NT2/D1 (cell line): Measurements from ENCODE around the gene PRKN.

Experiments
- DNase-seq: peaks from one replicate; pipeline ENCODE4 v3.0.0-alpha.2; 2011; ENCODE audit warnings: low read depth, low spot score
- H3K27me3 ChIP-seq: 2 replicates; pipeline ENCODE4 v1.6.0; 2011; ENCODE audit warnings: mild to moderate bottlenecking; ENCODE audit not compliant: insufficient read length, insufficient read depth
- H3K36me3 ChIP-seq: 2 replicates; pipeline ENCODE4 v1.6.1; 2011; ENCODE audit warnings: mild to moderate bottlenecking, low read length, mixed read lengths; ENCODE audit not compliant: insufficient read depth, insufficient read length
- H3K4me1 ChIP-seq: 2 replicates; pipeline ENCODE4 v1.5.1; 2011; ENCODE audit not compliant: insufficient read depth, insufficient read length
- H3K4me3 ChIP-seq: 2 replicates; pipeline ENCODE4 v1.5.1; 2011; ENCODE audit warnings: low read depth; ENCODE audit not compliant: insufficient read length
- H3K9ac ChIP-seq: 2 replicates; pipeline ENCODE4 v1.6.0; 2011; ENCODE audit warnings: low read depth; ENCODE audit not compliant: insufficient read length
- H3K9me3 ChIP-seq: 2 replicates; pipeline ENCODE4 v1.5.1; 2011; ENCODE audit warnings: mild to moderate bottlenecking, low read length; ENCODE audit not compliant: insufficient read depth
- SUZ12 ChIP-seq: IDR thresholded peaks from 2 replicates; pipeline ENCODE4 v1.6.1; 2011; ENCODE audit not compliant: insufficient read length, insufficient read depth; ENCODE audit errors: extremely low read depth
- YY1 ChIP-seq: IDR thresholded peaks from 2 replicates; pipeline ENCODE4 v1.6.1; 2011; ENCODE audit not compliant: insufficient read length, insufficient read depth
- ZNF274 ChIP-seq: IDR thresholded peaks from 2 replicates; pipeline ENCODE4 v1.6.1; 2011; ENCODE audit warnings: mild to moderate bottlenecking, low read depth, low read length

The PRKN gene

GRCh38 chr6:161578478-161578877, 1149.1 kb downstream of the PRKN start:
- DNase-seq, result no peak
- Histone ChIP-seq H3K4me1 (no peaks in the 10 kb centered on the region), H3K9me3 (no peaks in the 10 kb centered on the region), H3K9ac (no peak overlapping the region), H3K27me3 (no peaks in the 10 kb centered on the region), H3K36me3 (no peaks in the 10 kb centered on the region), H3K4me3 (no peak overlapping the region)
- TF ChIP-seq YY1 (no peak), SUZ12 (no peak), ZNF274 (no peak)

DNA sequence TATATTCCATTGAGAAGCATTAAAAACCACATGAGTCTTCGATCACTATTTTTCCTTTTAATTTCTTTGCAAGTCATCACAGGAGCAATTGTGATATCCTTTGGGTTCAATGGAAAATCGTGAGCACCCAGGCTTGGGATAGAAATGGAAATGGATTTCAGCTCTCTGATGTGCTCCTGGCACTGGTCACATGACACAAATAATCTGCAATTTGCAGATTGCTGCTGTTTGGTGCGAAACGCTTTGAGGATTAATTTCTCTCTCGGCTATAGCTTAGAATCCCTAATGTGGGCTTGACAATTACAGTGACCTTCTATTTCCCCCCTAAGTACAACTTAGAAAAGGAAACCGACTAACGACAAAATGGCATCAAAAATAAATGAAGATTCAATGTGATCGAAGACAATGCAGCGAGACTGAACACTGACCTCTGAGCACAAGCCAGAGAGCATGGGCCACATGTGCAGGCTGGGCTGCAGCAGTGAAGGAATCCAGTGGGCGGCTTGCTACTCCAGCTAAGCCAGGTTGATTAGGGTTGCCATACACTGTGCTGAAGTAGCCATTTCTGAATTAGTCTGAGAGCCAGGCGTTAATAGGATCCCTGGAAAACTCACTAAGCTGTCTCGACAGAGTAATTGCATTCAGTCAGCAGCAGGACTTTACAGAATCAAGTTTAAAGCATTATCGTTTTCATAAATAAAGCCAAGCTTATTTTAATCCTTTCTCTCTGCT, 1151.9 kb downstream of the PRKN start:
- no peak for DNase-seq
- Histone ChIP-seq H3K27me3 (no peaks in the 10 kb centered on the region), H3K9ac (no peak overlapping the region), H3K4me1 (no peaks in the 10 kb centered on the region), H3K4me3 (no peak overlapping the region), H3K36me3 (no peaks in the 10 kb centered on the region), H3K9me3 (no peaks in the 10 kb centered on the region)
- no peak for TF ChIP-seq YY1

DNA sequence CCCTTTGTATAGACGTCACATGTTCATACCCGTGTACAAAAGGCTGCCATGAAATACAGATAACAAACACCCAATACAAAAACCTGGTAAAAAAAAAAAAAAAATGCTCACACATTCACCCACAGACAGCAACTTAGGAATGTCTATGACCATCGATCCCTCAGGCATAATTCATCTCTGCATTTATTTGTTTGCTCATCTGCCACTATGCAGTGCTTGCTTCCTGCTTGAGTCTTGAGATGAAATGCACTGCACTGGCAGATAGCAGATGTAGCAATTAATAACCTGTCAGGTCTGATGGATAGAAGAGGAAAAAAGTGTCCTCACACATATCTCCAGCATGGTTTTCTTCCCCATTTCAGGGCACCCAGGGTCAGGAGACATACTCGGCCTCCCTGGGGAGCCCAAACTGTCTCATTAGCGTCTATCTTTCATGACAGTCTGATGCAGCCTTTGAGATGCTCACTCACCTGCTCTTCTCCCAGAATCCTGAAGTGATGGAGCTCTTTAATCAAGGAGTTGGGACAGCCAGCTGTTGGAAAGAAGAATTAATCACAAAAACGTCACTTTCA, 1158.6 kb downstream of the PRKN start:
- Histone ChIP-seq H3K4me1 (no peaks in the 10 kb centered on the region), H3K9ac (no peak overlapping the region), H3K27me3 (no peaks in the 10 kb centered on the region), H3K4me3 (no peak overlapping the region), H3K9me3 (no peaks in the 10 kb centered on the region), H3K36me3 (no peaks in the 10 kb centered on the region)
- no peak for TF ChIP-seq ZNF274
- no peak for TF ChIP-seq SUZ12
- TF ChIP-seq YY1, result no peak
- DNase-seq, result no peak

GRCh38 chr6:161564952-161565351, 1162.6 kb downstream of the PRKN start:
- TF ChIP-seq SUZ12 (no peak), ZNF274 (no peak), YY1 (no peak)
- Histone ChIP-seq H3K9ac (no peak overlapping the region), H3K4me1 (no peaks in the 10 kb centered on the region), H3K4me3 (no peak overlapping the region), H3K9me3 (no peaks in the 10 kb centered on the region), H3K36me3 (no peaks in the 10 kb centered on the region), H3K27me3 (no peaks in the 10 kb centered on the region)
- DNase-seq, result no peak

- H3K9me3 ChIP-seq, result no peaks in the 10 kb centered on the region
- H3K9ac ChIP-seq, result no peak overlapping the region
- H3K36me3 ChIP-seq, result no peaks in the 10 kb centered on the region
- H3K27me3 ChIP-seq, result no peaks in the 10 kb centered on the region
- TF ChIP-seq YY1 (no peak), ZNF274 (no peak), SUZ12 (no peak)
- no peaks in the 10 kb centered on the region for H3K4me1 ChIP-seq
- no peak overlapping the region for H3K4me3 ChIP-seq
- DNase-seq, result no peak
These were observed 1165.7 kb downstream of the PRKN start for GRCh38 chr6:161561908-161562307.

DNA sequence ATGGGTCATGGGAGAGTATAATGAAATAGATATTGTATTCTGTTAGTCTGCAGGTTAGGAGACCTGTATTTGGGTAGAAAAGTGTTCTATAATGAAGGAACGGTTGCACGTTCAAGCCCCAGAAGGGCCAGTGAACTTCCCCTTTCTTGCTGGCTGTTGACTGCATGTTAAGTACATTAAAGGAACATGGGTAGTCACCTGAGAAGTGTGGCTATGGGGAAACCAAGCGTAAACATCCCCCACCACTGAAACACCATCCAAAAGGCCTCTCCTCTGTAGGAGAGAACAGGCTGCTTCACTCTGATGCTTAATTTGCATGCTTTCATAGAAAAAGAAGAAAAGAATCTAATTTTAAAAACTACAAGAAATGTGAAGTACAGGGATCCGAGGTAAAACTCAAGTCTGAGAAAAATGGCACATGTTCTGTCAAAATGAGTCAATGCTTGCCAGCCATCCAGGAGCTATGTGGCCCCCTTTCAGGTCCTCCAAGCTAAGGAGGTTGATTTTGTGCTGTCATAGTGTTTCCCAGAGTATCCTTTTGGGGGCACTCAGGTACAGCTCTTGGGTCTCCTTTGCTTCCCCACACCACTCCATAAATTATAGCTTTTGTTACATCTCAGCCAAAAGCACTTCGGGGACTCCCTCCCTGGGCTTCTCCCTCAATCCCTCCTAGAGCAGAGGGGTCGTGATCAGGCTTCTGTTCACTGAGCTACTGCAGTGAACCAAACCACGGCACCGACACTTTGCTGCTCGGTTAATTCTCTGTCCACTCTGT, 1170.0 kb downstream of the PRKN start:
- Histone ChIP-seq H3K4me1 (no peaks in the 10 kb centered on the region), H3K27me3 (no peaks in the 10 kb centered on the region), H3K9me3 (0 out of 2 replicates have a peak, but pooled peaks cover 5% of the 10 kb centered on the region), H3K4me3 (no peak overlapping the region), H3K9ac (no peak overlapping the region), H3K36me3 (no peaks in the 10 kb centered on the region)
- TF ChIP-seq ZNF274 (no peak), SUZ12 (no peak), YY1 (no peak)
- no peak for DNase-seq

- Histone ChIP-seq H3K4me1 (no peaks in the 10 kb centered on the region), H3K9me3 (0 out of 2 replicates have a peak, but pooled peaks cover 5% of the 10 kb centered on the region), H3K27me3 (no peaks in the 10 kb centered on the region), H3K9ac (no peak overlapping the region), H3K36me3 (no peaks in the 10 kb centered on the region), H3K4me3 (no peak overlapping the region)
- no peak for DNase-seq
- TF ChIP-seq SUZ12, result no peak
- no peak for TF ChIP-seq YY1
- no peak for TF ChIP-seq ZNF274
These were observed 1172.7 kb downstream of the PRKN start for GRCh38 chr6:161554883-161555282.
